GM23248 (cell line): ENCODE data around the gene GORASP1. TPM values are rescaled to one million over a fixed set of nuclear protein-coding genes. Genes with fewer than 3 reads are reported as not detected.

Experiments
- DNase-seq: peaks from one replicate; pipeline ENCODE4 v3.0.0-alpha.2; 2015
- H2AFZ ChIP-seq: fragments of 200-600 bp; sonication (generic); 2 replicates; pipeline ENCODE4 v1.6.1; 2016; ENCODE audit warnings: antibody characterized with exemption
- H3F3A ChIP-seq: fragments of 200-600 bp; sonication (generic); 2 replicates; pipeline ENCODE4 v1.6.1; 2016; ENCODE audit warnings: mild to moderate bottlenecking, antibody characterized with exemption, mixed run types; ENCODE audit not compliant: insufficient read depth
- H3K27ac ChIP-seq: fragments of 200-600 bp; sonication (generic); 2 replicates; pipeline ENCODE4 v1.5.1; 2016; ENCODE audit warnings: mild to moderate bottlenecking
- H3K27me3 ChIP-seq: fragments of 200-600 bp; sonication (generic); replicated peaks from 2 replicates; pipeline ENCODE4 v1.6.1; 2016; ENCODE audit warnings: mild to moderate bottlenecking; ENCODE audit not compliant: insufficient read depth
- H3K36me3 ChIP-seq: fragments of 200-600 bp; sonication (generic); 2 replicates; pipeline ENCODE4 v1.6.1; 2016; ENCODE audit warnings: low read depth, mild to moderate bottlenecking
- H3K4me1 ChIP-seq: fragments of 200-600 bp; sonication (generic); 2 replicates; pipeline ENCODE4 v1.6.1; 2016; ENCODE audit warnings: mild to moderate bottlenecking; ENCODE audit not compliant: insufficient read depth
- H3K4me2 ChIP-seq: fragments of 200-600 bp; sonication (generic); one replicate; pipeline ENCODE4 v1.6.1; 2016; ENCODE audit warnings: mild to moderate bottlenecking; ENCODE audit not compliant: unreplicated experiment
- H3K4me3 ChIP-seq: fragments of 200-600 bp; sonication (generic); 2 replicates; pipeline ENCODE4 v1.5.1; 2016; ENCODE audit warnings: mild to moderate bottlenecking
- H3K79me2 ChIP-seq: fragments of 200-600 bp; sonication (generic); 2 replicates; pipeline ENCODE4 v1.6.1; 2016; ENCODE audit warnings: mild to moderate bottlenecking; ENCODE audit not compliant: insufficient read depth
- H3K9ac ChIP-seq: fragments of 200-600 bp; sonication (generic); 2 replicates; pipeline ENCODE4 v1.6.1; 2016; ENCODE audit warnings: mild to moderate bottlenecking
- H3K9me2 ChIP-seq: fragments of 200-600 bp; sonication (generic); 2 replicates; pipeline ENCODE4 v1.6.1; 2016; ENCODE audit warnings: mixed run types, mild to moderate bottlenecking, moderate library complexity; ENCODE audit not compliant: insufficient read depth
- H3K9me3 ChIP-seq: fragments of 200-600 bp; sonication (generic); one replicate; pipeline ENCODE4 v1.6.1; 2017; ENCODE audit warnings: low read depth
- H4K20me1 ChIP-seq: fragments of 200-600 bp; sonication (generic); 2 replicates; pipeline ENCODE4 v1.6.0; 2016; ENCODE audit not compliant: insufficient read depth
- EZH2 ChIP-seq: fragments of 200-600 bp; sonication (generic); IDR thresholded peaks from 2 replicates; pipeline ENCODE4 v1.6.1; 2018; ENCODE audit warnings: antibody characterized with exemption, mild to moderate bottlenecking; ENCODE audit not compliant: insufficient read depth, poor library complexity, severe bottlenecking
- EZH2phosphoT487 ChIP-seq: fragments of 200-600 bp; sonication (generic); IDR thresholded peaks from 2 replicates; pipeline ENCODE4 v1.6.1; 2018; ENCODE audit warnings: antibody characterized with exemption, moderate library complexity, mild to moderate bottlenecking, low read depth; ENCODE audit not compliant: insufficient read depth
- WGBS, 2 experiments: methylation state at CpG; one replicate each; pipeline ENCODE4 v1.1.6; 2015 to 2017; ENCODE audit warnings: low lambda C conversion rate in 2 of 2, low coverage in 1 of 2; ENCODE audit errors: missing lambda C conversion rate in 2 of 2; 5-methylcytosine and 5-hydroxymethylcytosine counted together
- in situ Hi-C: fragments of 300-500 bp; cut with MboI; formaldehyde crosslinking; loops from 2 replicates; pipeline ENCODE4 v1.15.0; 2020
- polyA plus RNA-seq: library from polyadenylated mRNA; unstranded; fragments of >200 nt; fragmentation: Nextera tagmentation; extraction: Ambion mirVana; gene quantifications from 2 replicates; pipeline ENCODE4 v1.2.1, GENCODE V29; 2016
- total RNA-seq: library from RNA; depleted of rRNA; stranded (reverse); fragments of >200 nt; shearing (Covaris generic); gene quantifications from 2 replicates; pipeline ENCODE4 v1.2.3, GENCODE V29; 2014

GORASP1 gene
- total and polyA plus RNA-seq, 2 experiments from 2014 or later: 33.1 to 63.8 TPM

DNA sequence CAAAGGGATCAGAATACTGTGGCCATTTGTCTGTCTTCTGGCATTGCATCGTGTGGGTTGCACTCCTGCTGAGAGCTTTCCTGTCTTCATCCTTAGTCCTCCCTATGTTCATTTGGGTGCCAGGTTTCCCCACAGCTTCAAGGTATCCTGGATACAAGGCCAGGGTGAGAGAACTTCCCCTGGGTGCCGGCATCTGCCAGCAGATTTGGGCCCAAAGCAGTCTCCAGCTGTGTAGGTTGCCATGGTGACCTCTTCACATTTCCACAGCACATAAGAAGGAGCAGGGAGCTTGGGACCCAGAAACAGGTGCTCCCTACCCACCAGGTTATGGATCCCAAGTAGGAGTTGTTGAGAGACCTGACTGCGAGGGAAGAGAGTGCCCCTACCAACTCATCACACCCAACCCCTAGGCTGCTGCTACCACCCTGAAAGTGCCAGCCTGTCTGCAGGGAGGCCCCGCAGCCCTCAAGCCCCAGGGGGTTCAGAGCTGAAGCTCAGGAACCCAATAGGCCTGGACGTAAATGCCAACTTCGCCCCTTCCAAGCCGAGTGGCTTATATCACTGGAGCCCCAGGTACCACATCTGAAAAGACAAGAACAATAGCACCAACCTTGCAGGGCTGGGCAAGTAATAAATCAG lies 20.0 kb upstream of the GORASP1 start:
- H3F3A ChIP-seq: 0 out of 2 replicates have a peak, but pooled peaks cover 8% of the 10 kb centered on the region
- H2AFZ ChIP-seq: no peak overlapping the region
- H3K27me3 ChIP-seq: no peaks in the 10 kb centered on the region
- no peak for TF ChIP-seq EZH2phosphoT487
- no peak for TF ChIP-seq EZH2
- DNase-seq: no peak
- H3K4me3 ChIP-seq: no peak overlapping the region
- peaks cover 8% of the 10 kb centered on the region for H3K4me1 ChIP-seq
- H3K36me3 ChIP-seq: no peaks in the 10 kb centered on the region
- 89 to 90% methylated on average over 7 of the region's 7 CpGs for WGBS, 2 experiments
- H3K9me2 ChIP-seq: no peaks in the 10 kb centered on the region
- no peaks in the 10 kb centered on the region for H3K79me2 ChIP-seq
- no peak overlapping the region for H3K9ac ChIP-seq
- no peaks in the 10 kb centered on the region for H3K9me3 ChIP-seq
- in situ Hi-C loops: loop anchor here (10.0 kb wide), 1 partner anchor 147 kb away; no protein-coding TSS in a partner anchor
- no peaks in the 10 kb centered on the region for H4K20me1 ChIP-seq
- no peak overlapping the region for H3K27ac ChIP-seq
- H3K4me2 ChIP-seq: no peak overlapping the region

DNA sequence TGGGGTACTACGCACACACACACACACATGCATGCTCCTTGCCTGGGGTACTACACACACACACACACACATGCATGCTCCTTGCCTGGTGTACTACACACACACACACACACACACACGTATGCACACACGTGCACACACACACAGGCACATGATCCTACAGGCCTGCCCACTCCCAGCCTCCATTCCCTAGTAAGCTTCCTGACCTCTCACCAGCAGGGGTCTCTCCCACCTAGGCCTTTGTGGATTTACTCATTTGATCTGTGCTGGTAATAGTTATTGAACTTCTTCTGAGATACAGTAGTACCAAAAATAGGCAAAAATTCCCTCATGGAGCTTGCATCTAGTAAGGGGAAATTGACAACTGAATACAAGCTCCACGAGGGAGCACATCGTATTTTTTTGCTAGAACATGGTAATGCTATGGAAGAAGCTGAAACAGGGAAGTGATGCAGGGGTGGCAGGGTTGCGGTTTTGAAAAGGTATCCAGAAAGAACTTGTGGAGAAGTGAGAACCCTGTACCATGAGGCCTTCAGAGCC lies 19.2 kb upstream of the GORASP1 start:
- no peaks in the 10 kb centered on the region for H3K9me2 ChIP-seq
- H3K27me3 ChIP-seq: no peaks in the 10 kb centered on the region
- 52 to 62% methylated on average over 5 to 6 of the region's 6 CpGs for WGBS, 2 experiments
- H3K27ac ChIP-seq: no peak overlapping the region
- no peak overlapping the region for H3K4me3 ChIP-seq
- H2AFZ ChIP-seq: no peak overlapping the region
- H4K20me1 ChIP-seq: no peaks in the 10 kb centered on the region
- 0 out of 2 replicates have a peak, but pooled peaks cover 8% of the 10 kb centered on the region for H3F3A ChIP-seq
- H3K79me2 ChIP-seq: no peaks in the 10 kb centered on the region
- peaks cover 8% of the 10 kb centered on the region for H3K4me1 ChIP-seq
- H3K9me3 ChIP-seq: no peaks in the 10 kb centered on the region
- DNase-seq: peak; percentile 51
- no peaks in the 10 kb centered on the region for H3K36me3 ChIP-seq
- in situ Hi-C loops: loop anchor here (10.0 kb wide), 1 partner anchor 148 kb away; no protein-coding TSS in a partner anchor
- no peak overlapping the region for H3K9ac ChIP-seq
- H3K4me2 ChIP-seq: no peak overlapping the region
- TF ChIP-seq EZH2 (no peak), EZH2phosphoT487 (no peak)

DNA sequence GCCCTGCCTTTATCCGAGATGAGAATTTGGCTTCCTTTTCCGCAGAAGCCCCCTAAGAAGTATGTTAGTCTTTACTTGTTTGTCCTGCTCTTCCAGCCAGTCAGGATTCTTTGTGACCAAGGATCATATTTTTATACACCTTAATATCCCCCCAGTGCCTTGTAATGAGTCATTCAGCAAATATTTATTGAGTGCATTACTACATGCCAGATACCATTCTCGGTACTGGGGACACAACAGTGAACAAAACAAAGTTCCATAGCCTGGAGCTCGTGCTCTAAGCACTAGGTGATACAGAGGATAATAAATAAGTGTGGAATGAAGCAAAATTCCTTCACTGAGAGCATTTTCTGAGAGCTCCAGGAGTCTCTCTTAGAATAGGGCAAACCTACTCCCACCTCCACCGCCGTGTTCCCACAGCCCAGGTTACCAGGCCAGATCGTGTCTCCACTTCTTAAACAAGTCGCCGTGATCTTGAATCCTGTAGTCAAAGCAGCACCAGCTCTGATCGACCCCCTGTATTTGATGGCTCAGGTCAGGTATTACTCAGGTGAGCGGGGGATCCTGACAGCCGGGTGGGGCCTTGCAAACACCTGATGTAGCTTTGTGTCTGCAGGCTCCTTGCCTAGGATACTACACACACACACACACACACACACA lies 18.5 kb upstream of the GORASP1 start:
- no peak for TF ChIP-seq EZH2
- no peak for TF ChIP-seq EZH2phosphoT487
- no peak overlapping the region for H3K27ac ChIP-seq
- 63% methylated on average over 12 of the region's 12 CpGs for WGBS, 2 experiments
- H3F3A ChIP-seq: 0 out of 2 replicates have a peak, but pooled peaks cover 8% of the 10 kb centered on the region
- no peaks in the 10 kb centered on the region for H3K79me2 ChIP-seq
- H3K27me3 ChIP-seq: no peaks in the 10 kb centered on the region
- H3K36me3 ChIP-seq: no peaks in the 10 kb centered on the region
- no peak overlapping the region for H3K4me3 ChIP-seq
- H3K4me1 ChIP-seq: peaks cover 8% of the 10 kb centered on the region
- no peaks in the 10 kb centered on the region for H4K20me1 ChIP-seq
- no peaks in the 10 kb centered on the region for H3K9me3 ChIP-seq
- in situ Hi-C loops: loop anchor here (10.0 kb wide), 1 partner anchor 149 kb away; no protein-coding TSS in a partner anchor
- H3K4me2 ChIP-seq: peak overlapping the region; percentile 14
- no peak overlapping the region for H3K9ac ChIP-seq
- DNase-seq: peak; percentile 58
- no peak overlapping the region for H2AFZ ChIP-seq
- H3K9me2 ChIP-seq: no peaks in the 10 kb centered on the region
